Osteocyte (in vitro differentiated cells): ENCODE measurements around the gene GDPD3. TPM values are rescaled to one million over a fixed set of nuclear protein-coding genes. Genes with fewer than 3 reads are reported as not detected.

Experiments
- DNase-seq: peaks from one replicate; pipeline ENCODE4 v3.0.0; 2021; ENCODE audit warnings: mixed read lengths; ENCODE audit not compliant: unreplicated experiment; ENCODE audit errors: extremely low spot score
- H3K27ac Mint-ChIP-seq: one replicate; pipeline ENCODE4 v1.8.0; 2021; ENCODE audit warnings: mild to moderate bottlenecking, mixed read lengths; ENCODE audit not compliant: unreplicated experiment
- H3K27me3 Mint-ChIP-seq: one replicate; pipeline ENCODE4 v1.8.0; 2021; ENCODE audit warnings: mixed read lengths; ENCODE audit not compliant: unreplicated experiment
- H3K36me3 Mint-ChIP-seq: one replicate; pipeline ENCODE4 v1.8.0; 2021; ENCODE audit warnings: mixed read lengths; ENCODE audit not compliant: unreplicated experiment
- H3K4me1 Mint-ChIP-seq: one replicate; pipeline ENCODE4 v1.8.0; 2021; ENCODE audit warnings: mixed read lengths; ENCODE audit not compliant: unreplicated experiment
- H3K4me3 Mint-ChIP-seq: one replicate; pipeline ENCODE4 v1.8.0; 2021; ENCODE audit warnings: mild to moderate bottlenecking, moderate library complexity, mixed read lengths; ENCODE audit not compliant: unreplicated experiment
- H3K9me3 Mint-ChIP-seq: one replicate; pipeline ENCODE4 v1.8.0; 2021; ENCODE audit warnings: mixed read lengths; ENCODE audit not compliant: unreplicated experiment
- CTCF ChIP-seq: fragments of 200-600 bp; sonication (generic); IDR thresholded peaks from 2 replicates; pipeline ENCODE4 v1.5.0; 2021; ENCODE audit warnings: antibody characterized with exemption, mild to moderate bottlenecking, moderate library complexity
- total RNA-seq: library from RNA; stranded (reverse); gene quantifications from 2 replicates; pipeline ENCODE4 v1.2.1, GENCODE V29; 2021

Gene GDPD3
- total RNA-seq, 1 donor from 2014 or later: 3.6 TPM

- DNase-seq: no peak
- Mint-ChIP-seq H3K27ac (no peak overlapping the region), H3K4me3 (no peak overlapping the region), H3K4me1 (no peaks in the 10 kb centered on the region), H3K27me3 (peaks cover 4% of the 10 kb centered on the region), H3K9me3 (no peaks in the 10 kb centered on the region), H3K36me3 (no peaks in the 10 kb centered on the region)
- no peak for TF ChIP-seq CTCF
Observed at GRCh38 chr16:30143347-30143702, 30.0 kb upstream of the GDPD3 start.

GRCh38 chr16:30142672-30143346 is 29.5 kb upstream of the GDPD3 start:
- H3K36me3 Mint-ChIP-seq: no peaks in the 10 kb centered on the region
- H3K4me1 Mint-ChIP-seq: no peaks in the 10 kb centered on the region
- TF ChIP-seq CTCF: no peak
- H3K4me3 Mint-ChIP-seq: no peak overlapping the region
- H3K27me3 Mint-ChIP-seq: peaks cover 4% of the 10 kb centered on the region
- DNase-seq: no peak
- H3K27ac Mint-ChIP-seq: no peak overlapping the region
- H3K9me3 Mint-ChIP-seq: no peaks in the 10 kb centered on the region

- no peaks in the 10 kb centered on the region for H3K4me1 Mint-ChIP-seq
- H3K4me3 Mint-ChIP-seq: no peak overlapping the region
- H3K27me3 Mint-ChIP-seq: peaks cover 6% of the 10 kb centered on the region
- no peaks in the 10 kb centered on the region for H3K36me3 Mint-ChIP-seq
- TF ChIP-seq CTCF: no peak
- H3K27ac Mint-ChIP-seq: no peak overlapping the region
- DNase-seq: no peak
- H3K9me3 Mint-ChIP-seq: no peaks in the 10 kb centered on the region
Observed at GRCh38 chr16:30141750-30142149, 28.4 kb upstream of the GDPD3 start.

- no peaks in the 10 kb centered on the region for H3K9me3 Mint-ChIP-seq
- no peaks in the 10 kb centered on the region for H3K4me1 Mint-ChIP-seq
- TF ChIP-seq CTCF: no peak
- DNase-seq: no peak
- H3K27me3 Mint-ChIP-seq: peaks cover 9% of the 10 kb centered on the region
- H3K4me3 Mint-ChIP-seq: no peak overlapping the region
- H3K36me3 Mint-ChIP-seq: no peaks in the 10 kb centered on the region
- H3K27ac Mint-ChIP-seq: no peak overlapping the region
Observed at GRCh38 chr16:30139583-30140481, 26.5 kb upstream of the GDPD3 start.

- no peak for TF ChIP-seq CTCF
- DNase-seq: no peak
- Mint-ChIP-seq H3K4me3 (no peak overlapping the region), H3K9me3 (no peaks in the 10 kb centered on the region), H3K27ac (no peak overlapping the region), H3K27me3 (peaks cover 8% of the 10 kb centered on the region), H3K4me1 (no peaks in the 10 kb centered on the region), H3K36me3 (no peaks in the 10 kb centered on the region)
Observed at GRCh38 chr16:30137897-30138296, 24.6 kb upstream of the GDPD3 start.
